Endothelial cell of umbilical vein (primary cell): Measurements from ENCODE around the gene ATF1. TPM values are rescaled to one million over a fixed set of nuclear protein-coding genes. Genes with fewer than 3 reads are reported as not detected.

ENCODE experiments used
- BruUV-seq: library from RNA; stranded (reverse); fragments of 400-500 nt; replicated peaks from 2 replicates; lab custom pipeline; 2021; lab: Mats Ljungman, UMichigan
- CTCF ChIA-PET: fragments of 300-600, 350-600 bp; sonication (Branson Sonifier 250); formaldehyde crosslinking; loops from one replicate; lab custom pipeline; 2021; ENCODE audit warnings: antibody characterized with exemption, inconsistent platforms; lab: Charles Lee
- POLR2A ChIA-PET: fragments of 300-600, 350-600 bp; sonication (Branson Sonifier 250); formaldehyde crosslinking; loops from one replicate; lab custom pipeline; 2021; ENCODE audit warnings: antibody characterized with exemption, inconsistent platforms; lab: Charles Lee
- DNase-seq: peaks from one replicate; pipeline ENCODE4 v3.0.0-alpha.2; 2011; ENCODE audit warnings: low read depth, low spot score
- FAIRE-seq: peaks from 2 replicates; lab custom pipeline; 2011; peaks lifted over from hg19 to GRCh38; lab: Jason Lieb, UNC
- H2AFZ ChIP-seq: 2 replicates; pipeline ENCODE4 v1.6.0; 2012; ENCODE audit warnings: low read depth, low read length, control low read depth, inconsistent platforms
- H3K27ac ChIP-seq: 2 replicates; pipeline ENCODE4 v1.5.1; 2011; ENCODE audit warnings: low read depth, mild to moderate bottlenecking, control low read depth, low read length, moderate library complexity; ENCODE audit not compliant: insufficient read depth
- H3K27me3 ChIP-seq, 2 experiments: 2 replicates each; pipeline versions ENCODE4 v1.6.0 to v1.6.1; 2011; ENCODE audit warnings: low read length in 2 of 2, mixed read lengths in 1 of 2; ENCODE audit not compliant: control insufficient read depth in 2 of 2, insufficient read depth in 2 of 2
- H3K36me3 ChIP-seq, 2 experiments: 2 replicates in 1 of 2; 3 replicates in 1 of 2; pipeline ENCODE4 v1.5.1; 2011; ENCODE audit warnings: low read length in 2 of 2, mild to moderate bottlenecking in 1 of 2, moderate library complexity in 1 of 2; ENCODE audit not compliant: control insufficient read depth in 2 of 2, insufficient read depth in 2 of 2; ENCODE audit errors: extremely low read depth in 1 of 2
- H3K4me1 ChIP-seq: 3 replicates; pipeline ENCODE4 v1.5.1; 2011; ENCODE audit warnings: mild to moderate bottlenecking, low read length; ENCODE audit not compliant: control insufficient read depth, insufficient read depth; ENCODE audit errors: extremely low read depth
- H3K4me2 ChIP-seq: 2 replicates; pipeline ENCODE4 v1.6.1; 2011; ENCODE audit warnings: low read length, control low read depth, mixed read lengths; ENCODE audit not compliant: insufficient read depth
- H3K4me3 ChIP-seq, 3 experiments: fragments of 200-600 bp in 1 of 3; sonication (generic), shearing (Covaris generic) in 1 of 3; replicated peaks in 1 of 3; 2 replicates each; pipeline ENCODE4 v1.5.1; 2011 to 2016; ENCODE audit warnings: control low read depth in 3 of 3, low read length in 3 of 3, mild to moderate bottlenecking in 2 of 3, inconsistent platforms in 1 of 3, low read depth in 1 of 3, moderate library complexity in 1 of 3; ENCODE audit not compliant: insufficient read depth in 1 of 3
- H3K79me2 ChIP-seq: 2 replicates; pipeline ENCODE4 v1.6.0; 2012; ENCODE audit warnings: low read length, inconsistent platforms; ENCODE audit not compliant: control insufficient read depth, insufficient read depth
- H3K9ac ChIP-seq: replicated peaks from 2 replicates; pipeline ENCODE3; 2011; ENCODE audit warnings: low read length, control low read depth; ENCODE audit not compliant: insufficient read depth; ENCODE audit errors: extremely low read depth
- H3K9me1 ChIP-seq: replicated peaks from 3 replicates; pipeline ENCODE4 v1.6.0; 2011; ENCODE audit warnings: mild to moderate bottlenecking, low read length; ENCODE audit not compliant: control insufficient read depth, insufficient read depth; ENCODE audit errors: extremely low read depth
- H3K9me3 ChIP-seq: replicated peaks from 2 replicates; pipeline ENCODE4 v1.5.1; 2012; ENCODE audit warnings: low read length, inconsistent platforms; ENCODE audit not compliant: control insufficient read depth, insufficient read depth
- H4K20me1 ChIP-seq: replicated peaks from 2 replicates; pipeline ENCODE3; 2011; ENCODE audit warnings: mild to moderate bottlenecking, low read length; ENCODE audit not compliant: control insufficient read depth, insufficient read depth; ENCODE audit errors: extremely low read depth
- CTCF ChIP-seq, 2 donors: IDR thresholded peaks; 1 replicate in 1 of 2; 2 replicates in 1 of 2; pipeline ENCODE4 v1.5.1; 2011; ENCODE audit warnings: low read length in 2 of 2, mild to moderate bottlenecking in 2 of 2, moderate library complexity in 2 of 2, control low read depth in 1 of 2, inconsistent platforms in 1 of 2, low read depth in 1 of 2; ENCODE audit not compliant: insufficient read depth in 1 of 2; ENCODE audit errors: extremely low read depth in 1 of 2
- EZH2 ChIP-seq: IDR thresholded peaks from 2 replicates; pipeline ENCODE4 v1.6.1; 2012; ENCODE audit warnings: borderline replicate concordance, low read depth, mild to moderate bottlenecking, moderate library complexity, low read length, inconsistent platforms; ENCODE audit not compliant: severe bottlenecking
- FOS ChIP-seq: IDR thresholded peaks from 2 replicates; pipeline ENCODE4 v1.6.1; 2011; ENCODE audit warnings: mild to moderate bottlenecking, low read length, moderate library complexity, borderline replicate concordance; ENCODE audit not compliant: insufficient read depth
- GATA2 ChIP-seq: IDR thresholded peaks from 2 replicates; pipeline ENCODE4 v1.7.0; 2011; ENCODE audit warnings: low read depth, mild to moderate bottlenecking, moderate library complexity, mixed read lengths, low read length; ENCODE audit not compliant: insufficient read length, insufficient read depth
- JUN ChIP-seq: IDR thresholded peaks from 2 replicates; pipeline ENCODE4 v1.6.1; 2011; ENCODE audit warnings: borderline replicate concordance, low read depth; ENCODE audit not compliant: insufficient read length, insufficient read depth
- MAX ChIP-seq: IDR thresholded peaks from 2 replicates; pipeline ENCODE4 v1.6.1; 2011; ENCODE audit not compliant: insufficient read depth, insufficient read length
- MYC ChIP-seq: IDR thresholded peaks from one replicate; pipeline ENCODE4 v1.6.1; 2011; ENCODE audit warnings: mild to moderate bottlenecking, low read depth, low read length
- POLR2A ChIP-seq: IDR thresholded peaks from 2 replicates; pipeline ENCODE4 v1.6.1; 2012; ENCODE audit warnings: low read depth, mild to moderate bottlenecking, control low read depth, low read length
- POLR2AphosphoS5 ChIP-seq: IDR thresholded peaks from 2 replicates; pipeline ENCODE4 v1.6.1; 2012; ENCODE audit warnings: low read depth, mild to moderate bottlenecking, control low read depth, low read length, moderate library complexity; ENCODE audit not compliant: insufficient read depth
- dilution Hi-C: fragments of 300-500 bp; cut with MboI; formaldehyde crosslinking; loops from one replicate; pipeline ENCODE4 v1.15.0; 2019; ENCODE audit warnings: low sequenced_read_pairs; ENCODE audit not compliant: extremely low pct_ligation_motif_present
- intact Hi-C: fragments of 100-400 bp; cut with micrococcal nuclease; formaldehyde crosslinking; loops from one replicate; pipeline ENCODE4 v1.10.0; 2022
- polyA plus RNA-seq, 4 experiments: library from polyadenylated mRNA; depleted of rRNA in 3 of 4; stranded (reverse) in 3 of 4; unstranded in 1 of 4; fragments of >200 nt; gene quantifications; 2 replicates each; pipeline versions ENCODE4 v1.2.1 to v1.2.3, GENCODE V29; 2011 to 2012; ENCODE audit warnings: missing spikeins in 1 of 4
- total RNA-seq: library from RNA; stranded (reverse); gene quantifications from 2 replicates; pipeline ENCODE4 v1.2.3, GENCODE V29; 2021

ATF1 gene
- total and polyA plus RNA-seq, 2 donors (not counting 3 experiments of a cell fraction or from before 2014, with no cell fraction given), result 14.5 to 26.7 TPM

- Histone ChIP-seq H3K4me2 (no peak overlapping the region), H3K27me3 (no peaks in the 10 kb centered on the region), H3K4me1 (no peaks in the 10 kb centered on the region), H3K9me1 (no peaks in the 10 kb centered on the region), H3K9me3 (no peaks in the 10 kb centered on the region), H3K9ac (no peak overlapping the region), H3K79me2 (no peaks in the 10 kb centered on the region), H3K36me3 (peaks cover 10 to 19% of the 10 kb centered on the region in 2 experiments), H2AFZ (no peak overlapping the region), H3K4me3 (no peak overlapping the region), H3K27ac (no peak overlapping the region), H4K20me1 (no peaks in the 10 kb centered on the region)
- POLR2A ChIA-PET, result no interaction called here
- CTCF ChIA-PET, result interaction anchor here (1.3 to 1.5 kb wide), 2 partner anchors 11 to 19 kb away, joined by 3 read pairs; no protein-coding TSS in a partner anchor
- BruUV-seq, result no TSS peak
- intact Hi-C loops, result no loop called here
- no peak for FAIRE-seq
- dilution Hi-C loops, result no loop called here
- TF ChIP-seq MYC (no peak), FOS (no peak), CTCF (IDR thresholded peaks at IDR 0.05; ENCODE audit: extremely low read depth in 1 of 2, insufficient read depth in 1 of 2, low read depth in 1 of 2, low read length in 2 of 2) (no peak), MAX (no peak), POLR2A (no peak), GATA2 (no peak), POLR2AphosphoS5 (no peak), EZH2 (no peak), JUN (no peak)
- no peak for DNase-seq
These were observed 18.0 kb upstream of the ATF1 start for GRCh38 chr12:50745861-50746260.
